B cell (primary cell): ENCODE data around the gene FXR1. TPM values are rescaled to one million over a fixed set of nuclear protein-coding genes. Genes with fewer than 3 reads are reported as not detected.

ENCODE experiments used
- ATAC-seq: fragments of 200-7000 bp; cut with Tn5 transposase; one replicate; pipeline ENCODE4 v1.10.0; 2021; ENCODE audit warnings: low read depth, mild to moderate bottlenecking, moderate number of reproducible peaks, moderate library complexity
- CTCF ChIA-PET: fragments of 350-600 bp; sonication (Branson Sonifier 250); formaldehyde crosslinking; loops from one replicate; lab custom pipeline; 2021; ENCODE audit warnings: antibody characterized with exemption, inconsistent platforms; lab: Charles Lee
- POLR2A ChIA-PET: fragments of 350-600 bp; sonication (Branson Sonifier 250); formaldehyde crosslinking; loops from one replicate; lab custom pipeline; 2021; ENCODE audit warnings: antibody characterized with exemption; lab: Charles Lee
- DNase-seq: peaks from one replicate; pipeline ENCODE4 v3.0.0; 2013
- H2AFZ ChIP-seq: 2 replicates; pipeline ENCODE4 v1.6.1; 2012; ENCODE audit warnings: mild to moderate bottlenecking, low read depth, low read length; ENCODE audit not compliant: insufficient read depth, poor library complexity, severe bottlenecking
- H3K27ac ChIP-seq, 2 donors: 1 replicate in 1 of 2; 2 replicates in 1 of 2; pipeline ENCODE4 v1.5.1; 2012 to 2013; ENCODE audit warnings: low read length in 2 of 2, mild to moderate bottlenecking in 2 of 2, moderate library complexity in 1 of 2
- H3K27me3 ChIP-seq, 4 experiments: fragments of 200-600 bp in 1 of 4; sonication (generic) in 1 of 4; replicated peaks in 1 of 4; 1 replicate in 2 of 4; 2 replicates in 2 of 4; pipeline versions ENCODE4 v1.6.1 to v1.7.0; 2013 to 2016; ENCODE audit warnings: low read length in 3 of 4, mild to moderate bottlenecking in 2 of 4, mixed read lengths in 1 of 4, moderate library complexity in 1 of 4; ENCODE audit not compliant: insufficient read depth in 4 of 4, control insufficient read depth in 3 of 4; ENCODE audit errors: control extremely low read depth in 1 of 4
- H3K36me3 ChIP-seq, 2 experiments: replicated peaks in 1 of 2; 1 replicate in 1 of 2; 2 replicates in 1 of 2; pipeline versions ENCODE4 v1.6.1 to v1.7.1; 2013; ENCODE audit warnings: low read length in 1 of 2; ENCODE audit not compliant: insufficient read depth in 2 of 2, control insufficient read depth in 1 of 2; ENCODE audit errors: control extremely low read depth in 1 of 2, extremely low read depth in 1 of 2
- H3K4me1 ChIP-seq, 2 donors: fragments of 200-600 bp in 1 of 2; sonication (generic) in 1 of 2; 1 replicate in 1 of 2; 2 replicates in 1 of 2; pipeline versions ENCODE4 v1.5.1 to v1.6.1; 2013 to 2017; ENCODE audit warnings: low read length in 2 of 2; ENCODE audit not compliant: control insufficient read depth in 2 of 2, insufficient read depth in 2 of 2
- H3K4me2 ChIP-seq: replicated peaks from 2 replicates; pipeline ENCODE3; 2012; ENCODE audit warnings: mild to moderate bottlenecking, low read depth, low read length; ENCODE audit not compliant: poor library complexity, severe bottlenecking
- H3K4me3 ChIP-seq, 5 experiments: fragments of 200-600 bp in 1 of 5; sonication (generic) in 1 of 5; 1 replicate in 3 of 5; 2 replicates in 2 of 5; pipeline versions ENCODE4 v1.5.1 to v1.7.0; 2011 to 2016; ENCODE audit warnings: low read length in 4 of 5, mild to moderate bottlenecking in 4 of 5, low read depth in 2 of 5, control low read depth in 1 of 5, moderate library complexity in 1 of 5; ENCODE audit not compliant: insufficient read depth in 1 of 5; ENCODE audit errors: control extremely low read depth in 1 of 5, extremely low read depth in 1 of 5
- H3K79me2 ChIP-seq: fragments of 200-600 bp; sonication (generic); one replicate; pipeline ENCODE4 v1.6.0; 2016; ENCODE audit warnings: low read length; ENCODE audit not compliant: control insufficient read depth, insufficient read depth
- H3K9ac ChIP-seq: fragments of 200-600 bp; sonication (generic); 2 replicates; pipeline ENCODE4 v1.6.1; 2017; ENCODE audit warnings: mild to moderate bottlenecking, low read length, moderate library complexity
- H3K9me3 ChIP-seq, 3 donors: one replicate each; pipeline versions ENCODE4 v1.6.1 to v1.7.1; 2013; ENCODE audit warnings: low read length in 2 of 3; ENCODE audit not compliant: control insufficient read depth in 2 of 3, insufficient read depth in 1 of 3; ENCODE audit errors: control extremely low read depth in 1 of 3
- H4K20me1 ChIP-seq: 2 replicates; pipeline ENCODE4 v1.6.0; 2012; ENCODE audit warnings: mild to moderate bottlenecking, low read length; ENCODE audit not compliant: insufficient read depth, control insufficient read depth, poor library complexity, severe bottlenecking
- H3K27ac Mint-ChIP-seq: one replicate; pipeline ENCODE4 v1.8.0; 2021; ENCODE audit warnings: mixed read lengths
- H3K27me3 Mint-ChIP-seq: one replicate; pipeline ENCODE4 v1.8.0; 2021; ENCODE audit warnings: mixed read lengths
- H3K4me1 Mint-ChIP-seq: one replicate; pipeline ENCODE4 v1.8.0; 2021; ENCODE audit warnings: mixed read lengths
- H3K4me3 Mint-ChIP-seq: one replicate; pipeline ENCODE4 v1.8.0; 2021; ENCODE audit warnings: mixed read lengths
- H3K9me3 Mint-ChIP-seq: one replicate; pipeline ENCODE4 v1.8.0; 2022; ENCODE audit warnings: mixed read lengths; ENCODE audit not compliant: insufficient read depth
- CTCF ChIP-seq: fragments of 200-600 bp; IDR thresholded peaks from one replicate; pipeline ENCODE4 v1.8.0; 2022; ENCODE audit warnings: antibody characterized with exemption, mild to moderate bottlenecking
- EZH2 ChIP-seq: IDR thresholded peaks from 2 replicates; pipeline ENCODE4 v1.6.1; 2012; ENCODE audit warnings: borderline replicate concordance, low read depth, mild to moderate bottlenecking, moderate library complexity, low read length; ENCODE audit not compliant: insufficient read depth, poor library complexity, severe bottlenecking
- WGBS: methylation state at CpG from one replicate; pipeline ENCODE4 v1.1.5; 2013; ENCODE audit warnings: missing lambda C conversion rate; ENCODE audit not compliant: insufficient coverage; 5-methylcytosine and 5-hydroxymethylcytosine counted together
- intact Hi-C: fragments of 100-400 bp; cut with micrococcal nuclease; formaldehyde crosslinking; loops from one replicate; pipeline ENCODE4 v1.10.0; 2022
- polyA plus RNA-seq: library from polyadenylated mRNA; depleted of rRNA; stranded (reverse); fragments of >200 nt; gene quantifications from 2 replicates; pipeline ENCODE4 v1.2.3, GENCODE V29; 2012
- total RNA-seq, 2 donors: library from RNA; stranded (reverse); fragments of 120-200 nt in 1 of 2; gene quantifications; 1 replicate in 1 of 2; 2 replicates in 1 of 2; pipeline versions ENCODE4 v1.2.3 to v1.2.4, GENCODE V29; 2013 to 2022

Gene FXR1
- total and polyA plus RNA-seq, 2 donors (not counting 1 experiment from before 2014, with no cell fraction given) = 43.4 to 144 TPM

- Histone ChIP-seq H3K9me3 (no peaks in the 10 kb centered on the region), H3K27ac (no peak overlapping the region), H4K20me1 (no peaks in the 10 kb centered on the region), H3K4me3 (no peak overlapping the region), H3K36me3 (peaks cover 7 to 35% of the 10 kb centered on the region in 2 experiments), H3K79me2 (no peaks in the 10 kb centered on the region), H3K4me1 (peaks cover 0 to 5% of the 10 kb centered on the region in 2 donors), H3K4me2 (no peak overlapping the region), H3K27me3 (no peaks in the 10 kb centered on the region), H3K9ac (no peak overlapping the region), H2AFZ (no peak overlapping the region)
- TF ChIP-seq CTCF (no peak), EZH2 (no peak)
- peaks cover 14% of the 10 kb centered on the region for H3K4me1 Mint-ChIP-seq
- ChIA-PET POLR2A (no interaction called here), CTCF (no interaction called here)
- WGBS = 81% methylated on average over 4 of the region's 6 CpGs
- no peak for DNase-seq
- H3K27me3 Mint-ChIP-seq = no peaks in the 10 kb centered on the region
- no peaks in the 10 kb centered on the region for H3K9me3 Mint-ChIP-seq
- ATAC-seq = no peak
- no peak overlapping the region for H3K4me3 Mint-ChIP-seq
- no peak overlapping the region for H3K27ac Mint-ChIP-seq
- intact Hi-C loops = no loop called here
These were observed 61.8 kb downstream of the FXR1 start for GRCh38 chr3:180974286-180974685.

GRCh38 chr3:180977498-180977897, 65.0 kb downstream of the FXR1 start:
- H4K20me1 ChIP-seq = no peaks in the 10 kb centered on the region
- H3K27ac ChIP-seq = no peak overlapping the region
- CTCF ChIA-PET = interaction anchor here (0.7 kb wide), 1 partner anchor 32 kb away, joined by 4 read pairs; no protein-coding TSS in a partner anchor
- H3K4me2 ChIP-seq = no peak overlapping the region
- no peaks in the 10 kb centered on the region for H3K27me3 ChIP-seq
- intact Hi-C loops = no loop called here
- Mint-ChIP-seq H3K4me1 (peaks cover 9% of the 10 kb centered on the region), H3K4me3 (no peak overlapping the region), H3K27me3 (no peaks in the 10 kb centered on the region), H3K27ac (no peak overlapping the region), H3K9me3 (no peaks in the 10 kb centered on the region)
- ATAC-seq = no peak
- POLR2A ChIA-PET = no interaction called here
- no peak overlapping the region for H2AFZ ChIP-seq
- H3K4me3 ChIP-seq = no peak overlapping the region
- no peak for TF ChIP-seq EZH2
- TF ChIP-seq CTCF = no peak
- no peak for DNase-seq
- peaks cover 5 to 22% of the 10 kb centered on the region in 2 experiments for H3K36me3 ChIP-seq
- no peak overlapping the region for H3K9ac ChIP-seq
- H3K79me2 ChIP-seq = no peaks in the 10 kb centered on the region
- no peaks in the 10 kb centered on the region for H3K9me3 ChIP-seq
- H3K4me1 ChIP-seq = peaks cover 0 to 5% of the 10 kb centered on the region in 2 donors
